ENCODE results near the gene RAI1.

RAI1 gene

GRCh38 chr17:17766744-17767120, 85.5 kb downstream of the RAI1 start:
- Histone ChIP-seq H3K9ac (no peak overlapping the region), H3K9me3 (ENCODE audit: control insufficient read depth, low read length) (no peaks in the 10 kb centered on the region), H3K4me2 (ENCODE audit: low read length) (no peak overlapping the region), H3K4me3 (ENCODE audit: low read depth, low read length) (no peak overlapping the region), H3K79me2 (peaks cover 73% of the 10 kb centered on the region), H3K27ac (peak overlapping the region; percentile 72), H2AFZ (no peak overlapping the region), H3K27me3 (ENCODE audit: control insufficient read depth, insufficient read depth, low read length) (no peaks in the 10 kb centered on the region), H3K36me3 (ENCODE audit: control insufficient read depth, insufficient read depth, low read length) (no peaks in the 10 kb centered on the region), H3K4me1 (peaks cover 51% of the 10 kb centered on the region)
- no peak for TF ChIP-seq CTCF (IDR thresholded peaks at IDR 0.05)

GRCh38 chr17:17767154-17767869, 86.1 kb downstream of the RAI1 start:
- H3K9ac ChIP-seq, result no peak overlapping the region

GRCh38 chr17:17767887-17768418, 86.7 kb downstream of the RAI1 start:
- no peak overlapping the region for H3K9ac ChIP-seq
- no peak overlapping the region for H3K27ac ChIP-seq
- TF ChIP-seq CTCF (IDR thresholded peaks at IDR 0.05), result no peak

More at GRCh38 chr17:17767154-17767869, 86.1 kb downstream of the RAI1 start:
- no peak overlapping the region for H2AFZ ChIP-seq
- no peaks in the 10 kb centered on the region for H3K9me3 ChIP-seq (ENCODE audit: control insufficient read depth, low read length)
- H3K4me1 ChIP-seq, result peaks cover 51% of the 10 kb centered on the region
- peaks cover 75% of the 10 kb centered on the region for H3K79me2 ChIP-seq
- H3K27me3 ChIP-seq (ENCODE audit: control insufficient read depth, insufficient read depth, low read length), result no peaks in the 10 kb centered on the region
- H3K27ac ChIP-seq, result peak overlapping the region; percentile 72
- H3K36me3 ChIP-seq (ENCODE audit: control insufficient read depth, insufficient read depth, low read length), result no peaks in the 10 kb centered on the region
- no peak for TF ChIP-seq CTCF (IDR thresholded peaks at IDR 0.05)
- no peak overlapping the region for H3K4me3 ChIP-seq (ENCODE audit: low read depth, low read length)
- no peak overlapping the region for H3K4me2 ChIP-seq (ENCODE audit: low read length)

GRCh38 chr17:17768424-17769088, 87.3 kb downstream of the RAI1 start:
- Histone ChIP-seq H3K9me3 (ENCODE audit: control insufficient read depth, low read length) (no peaks in the 10 kb centered on the region), H3K79me2 (peaks cover 82% of the 10 kb centered on the region), H3K4me3 (ENCODE audit: low read depth, low read length) (no peak overlapping the region), H2AFZ (no peak overlapping the region), H3K27me3 (ENCODE audit: control insufficient read depth, insufficient read depth, low read length) (no peaks in the 10 kb centered on the region), H3K36me3 (ENCODE audit: control insufficient read depth, insufficient read depth, low read length) (no peaks in the 10 kb centered on the region), H3K9ac (no peak overlapping the region), H3K4me2 (ENCODE audit: low read length) (no peak overlapping the region), H3K27ac (no peak overlapping the region), H3K4me1 (peaks cover 51% of the 10 kb centered on the region)
- TF ChIP-seq CTCF (IDR thresholded peaks at IDR 0.05), result no peak

More at GRCh38 chr17:17767887-17768418, 86.7 kb downstream of the RAI1 start:
- Histone ChIP-seq H3K4me1 (peaks cover 51% of the 10 kb centered on the region), H3K4me3 (ENCODE audit: low read depth, low read length) (no peak overlapping the region), H3K4me2 (ENCODE audit: low read length) (no peak overlapping the region), H3K9me3 (ENCODE audit: control insufficient read depth, low read length) (no peaks in the 10 kb centered on the region), H3K36me3 (ENCODE audit: control insufficient read depth, insufficient read depth, low read length) (no peaks in the 10 kb centered on the region), H3K79me2 (peaks cover 79% of the 10 kb centered on the region), H3K27me3 (ENCODE audit: control insufficient read depth, insufficient read depth, low read length) (no peaks in the 10 kb centered on the region), H2AFZ (no peak overlapping the region)
